22Rv1 (cell line): ENCODE data around the gene LRCH1.

Experiments
- CTCF ChIP-seq: fragments of 450-650 bp; IDR thresholded peaks from 2 replicates; pipeline ENCODE4 v1.5.1; 2017; ENCODE audit warnings: mild to moderate bottlenecking
- ZFX ChIP-seq: fragments of 450-650 bp; IDR thresholded peaks from 2 replicates; pipeline ENCODE4 v1.6.1; 2017; ENCODE audit warnings: antibody characterized with exemption, borderline replicate concordance

DNA sequence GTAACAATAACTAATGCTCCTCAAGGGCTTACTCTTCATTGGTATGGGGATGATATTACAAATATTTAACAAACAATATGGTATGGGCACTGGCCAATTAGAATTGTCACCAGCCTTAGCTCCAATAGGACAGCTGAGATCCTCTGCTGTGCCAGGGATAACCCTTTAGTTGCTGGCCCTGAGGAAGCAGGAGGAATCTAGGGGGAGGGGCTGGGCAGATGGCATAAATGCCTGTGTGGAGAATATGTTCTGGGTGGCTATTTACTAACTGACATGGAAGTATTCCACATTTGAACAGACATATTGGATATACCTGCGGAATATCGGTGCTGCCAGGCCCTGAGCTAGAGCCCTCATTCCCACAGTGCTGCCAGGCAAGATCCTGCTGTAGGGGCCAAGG lies 16.6 kb upstream of the LRCH1 start:
- no peak for TF ChIP-seq CTCF
- TF ChIP-seq ZFX = no peak
